Neural crest cell (in vitro differentiated cells): ENCODE results near the gene NEK6. TPM values are rescaled to one million over a fixed set of nuclear protein-coding genes. Genes with fewer than 3 reads are reported as not detected.

ENCODE experiments used
- DNase-seq: peaks from one replicate; pipeline ENCODE4 v3.0.0; 2021; ENCODE audit warnings: low read depth, mixed read lengths, low spot score
- H3K27ac Mint-ChIP-seq: one replicate; pipeline ENCODE4 v1.8.0; 2021; ENCODE audit warnings: mild to moderate bottlenecking, mixed read lengths; ENCODE audit not compliant: unreplicated experiment
- H3K27me3 Mint-ChIP-seq: 2 replicates; pipeline ENCODE4 v1.8.0; 2021; ENCODE audit warnings: low read depth, mild to moderate bottlenecking, mixed read lengths
- H3K36me3 Mint-ChIP-seq: 2 replicates; pipeline ENCODE4 v1.8.0; 2021; ENCODE audit warnings: low read depth, mild to moderate bottlenecking, mixed read lengths
- H3K4me1 Mint-ChIP-seq: 2 replicates; pipeline ENCODE4 v1.8.0; 2021; ENCODE audit warnings: mixed read lengths
- H3K4me3 Mint-ChIP-seq: one replicate; pipeline ENCODE4 v1.8.0; 2021; ENCODE audit warnings: mild to moderate bottlenecking, mixed read lengths
- H3K9me3 Mint-ChIP-seq: 2 replicates; pipeline ENCODE4 v1.8.0; 2021; ENCODE audit warnings: mixed read lengths
- total RNA-seq: library from RNA; stranded (reverse); gene quantifications from 2 replicates; pipeline ENCODE4 v1.2.1, GENCODE V29; 2021
- TF ChIP-seq, protein P1 (sequence below): fragments of 200-600 bp; sonication (generic); conservative IDR thresholded peaks from 2 replicates; pipeline ENCODE4 v1.5.0; 2021; ENCODE audit warnings: antibody characterized with exemption, mild to moderate bottlenecking

NEK6 gene
- total RNA-seq, 1 donor from 2014 or later, result 31.9 TPM

DNA sequence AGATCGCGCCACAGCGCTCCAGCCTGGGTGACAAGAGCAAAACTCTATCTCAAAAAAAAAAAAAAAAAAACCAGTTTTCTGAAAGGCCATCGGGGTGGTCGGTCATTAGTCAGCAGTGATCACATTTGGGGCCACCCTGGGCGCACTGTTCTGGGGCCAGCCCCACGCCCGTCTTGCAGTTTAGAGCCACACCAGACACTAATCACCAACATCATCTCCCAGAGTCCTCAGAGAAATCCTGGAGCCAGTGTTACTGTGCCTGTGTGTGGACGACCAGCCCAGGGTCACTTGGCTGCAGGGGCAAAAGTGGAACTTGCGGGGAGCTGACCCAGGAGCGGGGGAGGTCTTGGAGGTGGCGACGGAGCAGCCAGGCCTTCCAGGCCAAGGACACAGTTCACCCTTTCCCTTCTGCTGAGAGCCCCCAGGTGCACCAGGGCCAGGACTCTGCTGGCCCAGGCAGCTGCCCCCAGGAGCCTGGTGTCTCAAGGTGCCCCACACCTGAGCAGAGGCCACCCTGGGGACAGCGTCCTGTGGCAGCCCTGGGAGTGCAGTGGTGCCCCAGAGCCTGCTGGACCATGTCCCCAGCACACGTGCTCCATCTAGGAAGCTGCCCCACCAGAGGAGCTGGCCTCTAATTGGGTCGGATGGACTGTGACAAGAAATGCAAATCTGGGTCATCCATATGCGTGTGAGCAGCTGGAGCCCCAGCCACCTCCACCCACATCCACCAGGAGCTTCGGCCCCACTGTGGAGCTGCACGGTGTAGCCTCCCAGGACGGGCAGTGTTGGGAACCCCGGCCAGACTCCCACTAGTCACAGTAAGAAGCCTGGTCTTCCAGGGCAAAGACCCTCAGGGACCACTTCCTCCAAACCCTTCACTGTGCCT lies 51.1 kb downstream of the NEK6 start:
- DNase-seq, result no peak
- TF ChIP-seq, protein P1, sequence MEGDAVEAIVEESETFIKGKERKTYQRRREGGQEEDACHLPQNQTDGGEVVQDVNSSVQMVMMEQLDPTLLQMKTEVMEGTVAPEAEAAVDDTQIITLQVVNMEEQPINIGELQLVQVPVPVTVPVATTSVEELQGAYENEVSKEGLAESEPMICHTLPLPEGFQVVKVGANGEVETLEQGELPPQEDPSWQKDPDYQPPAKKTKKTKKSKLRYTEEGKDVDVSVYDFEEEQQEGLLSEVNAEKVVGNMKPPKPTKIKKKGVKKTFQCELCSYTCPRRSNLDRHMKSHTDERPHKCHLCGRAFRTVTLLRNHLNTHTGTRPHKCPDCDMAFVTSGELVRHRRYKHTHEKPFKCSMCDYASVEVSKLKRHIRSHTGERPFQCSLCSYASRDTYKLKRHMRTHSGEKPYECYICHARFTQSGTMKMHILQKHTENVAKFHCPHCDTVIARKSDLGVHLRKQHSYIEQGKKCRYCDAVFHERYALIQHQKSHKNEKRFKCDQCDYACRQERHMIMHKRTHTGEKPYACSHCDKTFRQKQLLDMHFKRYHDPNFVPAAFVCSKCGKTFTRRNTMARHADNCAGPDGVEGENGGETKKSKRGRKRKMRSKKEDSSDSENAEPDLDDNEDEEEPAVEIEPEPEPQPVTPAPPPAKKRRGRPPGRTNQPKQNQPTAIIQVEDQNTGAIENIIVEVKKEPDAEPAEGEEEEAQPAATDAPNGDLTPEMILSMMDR, result no peak
- no peaks in the 10 kb centered on the region for H3K36me3 Mint-ChIP-seq
- H3K4me1 Mint-ChIP-seq, result peaks cover 4% of the 10 kb centered on the region
- no peak overlapping the region for H3K27ac Mint-ChIP-seq
- no peak overlapping the region for H3K4me3 Mint-ChIP-seq
- H3K9me3 Mint-ChIP-seq, result no peaks in the 10 kb centered on the region
- no peaks in the 10 kb centered on the region for H3K27me3 Mint-ChIP-seq

DNA sequence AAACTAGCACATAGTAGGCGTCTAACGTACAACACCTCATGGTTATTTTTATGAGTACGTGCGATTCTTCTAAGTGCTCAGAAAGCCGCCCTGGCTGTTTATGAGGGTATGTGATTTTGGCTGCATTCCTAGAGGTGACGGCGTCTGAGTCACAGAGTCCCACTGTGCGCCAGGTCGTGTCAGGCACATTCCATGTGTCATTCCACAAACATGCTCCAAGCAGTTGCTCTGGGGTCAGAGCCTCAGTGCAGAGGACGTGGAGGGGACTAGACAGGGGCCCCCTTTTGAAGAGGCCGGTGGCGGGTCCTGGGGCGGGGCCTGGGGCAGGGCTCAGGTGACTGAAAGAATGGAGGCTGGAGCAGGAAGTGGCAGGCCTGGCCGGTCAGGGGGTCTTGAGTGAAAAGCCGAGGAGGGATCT lies 51.9 kb downstream of the NEK6 start:
- no peak for DNase-seq
- H3K36me3 Mint-ChIP-seq, result no peaks in the 10 kb centered on the region

DNA sequence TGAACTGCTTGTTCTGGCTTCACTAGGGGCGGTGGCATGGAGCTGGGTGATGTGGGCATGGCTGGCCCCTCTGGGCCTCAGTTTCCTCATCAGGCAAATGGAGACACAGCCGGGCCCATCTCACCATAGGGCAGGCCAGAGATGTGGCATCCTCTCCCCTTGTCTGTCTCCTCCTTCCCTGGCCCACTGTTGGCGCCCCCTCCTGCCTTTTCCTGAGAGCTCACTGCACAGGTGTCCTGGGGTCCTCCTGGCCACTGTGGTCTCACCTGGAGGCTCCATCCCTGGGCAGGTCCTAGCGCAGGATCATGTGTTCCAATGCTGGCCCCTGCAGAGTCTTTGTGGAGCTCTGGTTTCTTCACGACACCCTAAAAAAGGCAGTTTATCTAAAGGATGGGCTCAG lies 53.5 kb downstream of the NEK6 start:
- Mint-ChIP-seq H3K4me3 (no peak overlapping the region), H3K27me3 (no peaks in the 10 kb centered on the region), H3K36me3 (no peaks in the 10 kb centered on the region), H3K9me3 (no peaks in the 10 kb centered on the region), H3K4me1 (peaks cover 2% of the 10 kb centered on the region), H3K27ac (peak overlapping the region; percentile 50)
- no peak for DNase-seq
- TF ChIP-seq, protein P1, result no peak

More for the DNA sequence above, 51.9 kb downstream of the NEK6 start:
- H3K4me3 Mint-ChIP-seq, result no peak overlapping the region
- no peak overlapping the region for H3K27ac Mint-ChIP-seq
- peaks cover 4% of the 10 kb centered on the region for H3K4me1 Mint-ChIP-seq
- no peaks in the 10 kb centered on the region for H3K9me3 Mint-ChIP-seq
- TF ChIP-seq, protein P1, result no peak
- H3K27me3 Mint-ChIP-seq, result no peaks in the 10 kb centered on the region

DNA sequence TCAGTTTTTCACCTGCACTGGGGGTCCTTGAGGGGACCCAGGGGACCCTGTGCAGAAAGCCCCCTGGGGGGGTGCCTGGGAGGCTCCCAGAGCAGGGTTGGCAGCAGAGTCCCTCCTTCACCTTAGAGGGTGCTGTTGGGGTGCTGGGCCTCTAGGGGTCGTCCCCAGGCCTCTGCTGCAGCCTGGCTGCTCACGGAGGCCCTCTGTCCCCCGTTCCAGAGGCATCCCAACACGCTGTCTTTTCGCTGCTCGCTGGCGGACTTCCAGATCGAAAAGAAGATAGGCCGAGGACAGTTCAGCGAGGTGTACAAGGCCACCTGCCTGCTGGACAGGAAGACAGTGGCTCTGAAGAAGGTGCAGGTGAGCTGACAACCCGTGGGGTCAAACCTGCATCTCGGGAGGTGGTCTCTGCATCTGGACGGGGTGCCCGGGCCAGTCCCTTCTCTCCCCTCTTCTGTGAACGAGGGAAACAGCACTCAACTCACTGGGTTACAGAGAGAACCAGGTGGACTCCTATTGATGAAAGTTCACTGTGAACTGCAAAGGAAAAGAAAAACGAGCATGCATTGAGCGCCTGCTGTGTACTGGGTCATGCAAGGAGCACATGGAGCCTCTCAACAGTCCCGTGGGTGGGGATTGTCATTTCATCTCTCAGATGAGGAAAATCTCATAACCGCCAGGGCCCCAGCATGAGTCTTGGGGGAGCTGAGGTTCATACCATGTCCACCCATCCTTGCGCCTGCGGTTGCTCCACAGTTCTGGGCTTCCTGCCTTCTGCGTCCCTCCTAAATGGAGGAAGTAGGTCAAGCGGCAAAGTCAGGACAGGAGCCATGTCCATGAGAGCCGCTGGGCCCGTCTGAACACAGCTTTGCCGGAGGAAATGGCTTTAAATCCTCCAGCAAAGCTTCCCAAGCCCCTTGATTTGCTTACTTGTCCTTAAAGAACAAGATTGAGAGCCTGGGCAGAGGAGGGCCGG lies 54.8 kb downstream of the NEK6 start:
- Mint-ChIP-seq H3K27ac (peak overlapping the region; percentile 57), H3K27me3 (no peaks in the 10 kb centered on the region), H3K9me3 (no peaks in the 10 kb centered on the region), H3K4me1 (no peaks in the 10 kb centered on the region), H3K4me3 (no peak overlapping the region), H3K36me3 (peaks cover 3% of the 10 kb centered on the region)
- TF ChIP-seq, protein P1, result no peak
- no peak for DNase-seq

DNA sequence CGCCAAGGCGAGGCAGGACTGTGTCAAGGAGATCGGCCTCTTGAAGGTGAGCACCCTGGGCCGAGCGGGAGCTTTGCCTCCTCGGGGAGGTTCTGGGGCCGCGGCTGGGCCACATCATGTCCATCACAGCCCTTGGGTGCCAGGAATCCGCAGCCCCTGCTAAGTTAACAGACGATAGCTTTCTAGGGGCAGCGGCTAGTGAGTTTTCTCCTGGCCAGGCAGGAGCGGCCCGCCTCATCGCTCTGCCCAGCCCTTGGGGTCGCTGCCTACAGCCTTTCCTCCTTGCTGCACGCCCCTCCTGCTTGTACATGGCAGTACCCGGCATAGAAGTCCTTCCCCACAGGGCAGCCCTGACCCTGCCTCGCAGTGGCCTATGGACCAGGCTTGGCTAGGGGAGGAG lies 56.2 kb downstream of the NEK6 start:
- no peak for DNase-seq
- H3K27me3 Mint-ChIP-seq, result no peaks in the 10 kb centered on the region
- H3K36me3 Mint-ChIP-seq, result peaks cover 7% of the 10 kb centered on the region
- peak overlapping the region; percentile 78 for H3K27ac Mint-ChIP-seq
- TF ChIP-seq, protein P1, result no peak
- no peaks in the 10 kb centered on the region for H3K9me3 Mint-ChIP-seq
- H3K4me3 Mint-ChIP-seq, result no peak overlapping the region
- H3K4me1 Mint-ChIP-seq, result no peaks in the 10 kb centered on the region
